ENCODE data around the gene AMD1.
A peak's percentile ranks its signal among the peaks of the same experiment; 100 is the strongest.
"Not testable (repeated sequence)": the region's sequence is repeated elsewhere in the genome, so short reads cannot be mapped to it uniquely, and the experiment has no call there.

The AMD1 gene

DNA sequence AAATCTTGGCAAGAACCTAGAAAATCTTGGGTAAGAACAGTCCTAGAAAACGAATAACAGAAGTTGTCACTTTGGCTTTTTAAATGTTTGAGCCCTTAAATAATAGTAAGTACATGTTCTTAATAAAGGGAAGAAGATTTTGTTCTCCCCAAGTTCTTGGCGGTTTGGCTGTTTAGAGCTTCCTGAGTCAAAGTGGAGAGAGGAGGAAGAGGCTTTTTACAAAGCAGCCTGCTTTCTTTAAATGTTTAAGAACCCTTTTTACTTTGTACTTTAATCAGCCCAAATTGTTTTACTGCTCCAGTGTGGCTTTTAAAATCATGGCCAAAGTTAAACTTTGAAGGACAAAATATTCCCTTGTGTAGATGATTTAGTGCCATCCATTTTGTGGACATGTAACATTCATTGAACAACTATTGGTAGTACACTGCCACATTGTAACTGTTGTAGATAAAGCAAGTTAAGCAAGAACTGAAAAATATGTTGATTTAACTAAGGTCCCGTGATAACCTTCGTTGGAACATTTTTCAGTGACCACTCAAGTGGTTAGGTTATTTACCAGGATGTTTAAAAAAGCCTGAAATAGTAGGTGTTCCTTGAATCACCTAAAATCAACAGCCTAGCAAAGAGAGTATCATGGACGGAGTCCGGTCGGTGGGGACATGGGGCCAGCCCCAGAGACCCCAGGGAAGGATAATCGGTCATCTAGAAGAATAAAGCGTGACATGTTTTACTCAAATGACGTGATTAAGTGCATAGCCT lies 2.4 kb downstream of the AMD1 start:
- peak overlapping the region; percentile 87 for H3K4me3 ChIP-seq (ENCODE audit: low read length)
- no peak for DNase-seq (ENCODE audit: low read depth, low spot score)

DNA sequence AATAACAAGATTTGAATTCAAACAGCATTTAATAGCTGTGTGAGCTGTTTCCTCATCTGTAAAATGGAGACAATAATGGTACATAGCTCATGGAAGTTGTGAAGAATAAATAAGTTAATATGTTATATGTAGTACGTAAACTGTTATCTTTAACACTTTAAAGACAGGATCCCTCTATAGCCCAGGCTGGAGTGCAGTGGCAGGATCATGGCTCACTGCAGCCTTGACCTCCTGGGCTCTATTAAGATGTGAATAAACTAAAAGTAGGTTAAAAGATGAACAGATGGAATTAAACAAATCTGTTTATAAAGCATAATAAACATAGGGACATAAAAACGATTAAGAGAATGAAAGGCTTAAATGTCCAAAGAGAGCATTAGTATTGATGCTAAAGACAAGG lies 3.0 kb downstream of the AMD1 start:
- no peak for DNase-seq (ENCODE audit: low read depth, low spot score)
- H3K4me3 ChIP-seq (ENCODE audit: low read length) = no peak overlapping the region

- no peak overlapping the region for H3K4me3 ChIP-seq (ENCODE audit: low read length)
- no peak for DNase-seq (ENCODE audit: low read depth, low spot score)
Observed at GRCh38 chr6:110878751-110879522, 4.4 kb downstream of the AMD1 start.

- H3K4me3 ChIP-seq (ENCODE audit: low read length) = no peak overlapping the region
- DNase-seq (ENCODE audit: low read depth, low spot score) = no peak
Observed at GRCh38 chr6:110880651-110881050, 6.1 kb downstream of the AMD1 start.

DNA sequence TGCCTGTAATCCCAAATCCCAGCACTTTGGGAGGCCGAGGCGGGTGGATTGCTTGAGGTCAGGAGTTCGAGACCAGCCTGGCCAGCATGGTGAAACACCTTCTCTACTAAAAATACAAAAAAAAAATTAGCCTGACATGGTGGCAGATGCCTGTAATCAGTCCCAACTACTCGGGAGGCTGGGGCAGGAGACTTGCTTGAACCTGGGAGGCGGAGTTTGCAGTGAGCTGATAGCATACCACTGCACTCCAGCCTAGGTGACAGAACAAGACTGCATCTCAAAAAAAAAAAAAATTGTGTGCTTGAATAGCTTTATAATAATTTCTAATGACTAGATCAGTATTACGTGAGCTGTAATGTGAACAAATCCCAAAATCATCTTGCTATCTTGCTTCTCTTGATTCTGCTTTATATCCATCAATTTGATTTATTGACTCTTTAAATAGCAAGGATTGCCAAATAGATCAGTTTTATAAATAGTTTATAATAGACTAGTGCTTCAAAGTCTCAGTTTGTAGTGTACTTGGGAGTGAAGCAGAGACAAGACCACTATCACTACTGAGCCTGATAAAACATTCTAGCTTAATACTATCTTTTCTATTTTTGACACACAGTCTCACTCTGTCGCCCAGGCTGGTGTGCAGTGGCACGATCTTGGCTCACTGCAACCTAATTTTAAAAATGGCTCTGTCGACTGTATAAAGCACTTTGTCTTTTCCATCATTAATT lies 7.1 kb downstream of the AMD1 start:
- no peak overlapping the region for H3K4me3 ChIP-seq (ENCODE audit: low read length)
- DNase-seq (ENCODE audit: low read depth, low spot score) = no peak

GRCh38 chr6:110882274-110882619 lies 7.7 kb downstream of the AMD1 start:
- no peak for DNase-seq (ENCODE audit: low read depth, low spot score)
- H3K4me3 ChIP-seq (ENCODE audit: low read length) = no peak overlapping the region

- H3K4me3 ChIP-seq (ENCODE audit: low read length) = no peak overlapping the region
- no peak for DNase-seq (ENCODE audit: low read depth, low spot score)
Observed at GRCh38 chr6:110882824-110883554, 8.4 kb downstream of the AMD1 start.

- H3K4me3 ChIP-seq (ENCODE audit: low read length) = no peak overlapping the region
Observed at GRCh38 chr6:110884321-110884720, 9.7 kb downstream of the AMD1 start.

GRCh38 chr6:110885526-110885925 lies 10.9 kb downstream of the AMD1 start:
- no peak overlapping the region for H3K4me3 ChIP-seq (ENCODE audit: low read length)
- no peak for DNase-seq (ENCODE audit: low read depth, low spot score)

More at GRCh38 chr6:110884321-110884720, 9.7 kb downstream of the AMD1 start:
- DNase-seq (ENCODE audit: low read depth, low spot score) = no peak

GRCh38 chr6:110886555-110887167 lies 12.1 kb downstream of the AMD1 start:
- no peak overlapping the region for H3K4me3 ChIP-seq (ENCODE audit: low read length)
- no peak for DNase-seq (ENCODE audit: low read depth, low spot score)

GRCh38 chr6:110890288-110890687 lies 15.7 kb downstream of the AMD1 start:
- no peak for DNase-seq (ENCODE audit: low read depth, low spot score)
- H3K4me3 ChIP-seq (ENCODE audit: low read length) = no peak overlapping the region

GRCh38 chr6:110895907-110896608 lies 21.5 kb downstream of the AMD1 start:
- no peak for DNase-seq (ENCODE audit: low read depth, low spot score)
- no peak overlapping the region for H3K4me3 ChIP-seq (ENCODE audit: low read length)

- H3K4me3 ChIP-seq (ENCODE audit: low read length) = no peak overlapping the region
- no peak for DNase-seq (ENCODE audit: low read depth, low spot score)
Observed at GRCh38 chr6:110897433-110897832, 22.8 kb downstream of the AMD1 start.

GRCh38 chr6:110898111-110898510 lies 23.5 kb downstream of the AMD1 start:
- DNase-seq (ENCODE audit: low read depth, low spot score) = no peak
- no peak overlapping the region for H3K4me3 ChIP-seq (ENCODE audit: low read length)

DNA sequence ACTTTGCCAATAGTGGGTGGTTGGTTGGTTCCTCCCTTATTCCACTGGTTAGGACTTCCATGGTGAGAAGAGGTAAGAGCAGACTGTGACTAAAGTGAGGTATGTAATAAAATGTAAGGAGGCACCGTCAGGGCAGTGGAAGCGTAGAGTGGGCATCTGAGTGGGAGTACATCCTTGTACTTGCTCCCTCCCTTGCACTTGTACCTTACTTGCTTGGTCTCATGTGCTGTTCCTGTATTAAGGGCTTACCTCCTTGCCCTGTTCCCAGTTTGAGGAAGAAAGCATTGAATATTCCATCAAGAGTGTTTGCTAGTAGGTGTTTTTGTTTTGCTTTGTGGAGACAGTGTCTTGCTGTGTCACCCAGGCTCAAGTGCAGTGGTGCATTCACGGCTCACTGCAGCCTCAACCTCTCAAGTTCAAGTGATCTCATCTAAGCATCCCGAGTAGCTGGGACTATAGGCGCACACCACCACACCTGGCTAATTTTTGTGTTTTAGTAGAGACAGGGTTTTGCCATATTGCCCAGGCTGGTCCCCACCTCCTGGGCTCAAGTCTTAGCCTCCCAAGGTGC lies 25.5 kb downstream of the AMD1 start:
- H3K4me3 ChIP-seq (ENCODE audit: low read length) = no peak overlapping the region
- DNase-seq (ENCODE audit: low read depth, low spot score) = no peak

DNA sequence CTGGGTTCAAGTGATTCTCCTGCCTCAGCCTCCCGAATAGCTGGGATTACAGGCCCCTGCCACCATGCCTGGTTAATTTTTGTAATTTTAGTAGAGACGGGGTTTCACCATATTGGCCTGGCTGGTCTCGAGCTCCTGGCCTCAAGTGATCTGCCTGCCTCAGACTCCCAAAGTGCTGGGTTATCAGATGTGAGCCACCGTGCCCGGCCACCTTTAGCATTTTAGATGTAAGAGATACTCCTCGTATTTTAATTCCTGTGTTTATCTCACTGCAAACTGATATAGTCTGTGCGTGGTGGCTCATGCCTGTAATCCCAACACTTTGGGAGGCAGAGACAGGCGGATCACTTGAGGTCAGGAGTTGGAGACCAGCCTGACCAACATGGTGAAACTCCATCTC lies 27.0 kb downstream of the AMD1 start:
- not testable (repeated sequence) for H3K4me3 ChIP-seq (ENCODE audit: low read length); DNase-seq (ENCODE audit: low read depth, low spot score)

DNA sequence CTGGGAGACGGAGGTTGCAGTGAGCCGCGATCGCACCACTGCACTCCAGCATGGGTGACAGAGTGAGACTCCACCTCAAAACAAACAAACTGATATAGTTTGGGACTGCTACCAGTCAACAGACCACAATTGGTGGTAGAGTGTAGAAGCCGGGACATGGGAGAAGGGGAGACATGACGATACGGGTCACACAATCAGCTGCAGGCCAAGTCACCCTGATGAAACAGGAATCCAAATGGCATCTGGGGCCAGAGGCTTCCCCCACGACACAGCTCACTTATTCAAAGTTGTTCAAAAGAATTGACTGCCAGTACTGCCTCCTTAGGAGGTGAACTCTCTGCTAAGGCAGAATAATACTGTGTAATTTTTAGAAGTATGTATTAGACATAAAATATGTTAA lies 27.5 kb downstream of the AMD1 start:
- no peak overlapping the region for H3K4me3 ChIP-seq (ENCODE audit: low read length)
- DNase-seq (ENCODE audit: low read depth, low spot score) = no peak

GRCh38 chr6:110906273-110906672 lies 31.7 kb downstream of the AMD1 start:
- H3K4me3 ChIP-seq (ENCODE audit: low read length); DNase-seq (ENCODE audit: low read depth, low spot score): not testable (repeated sequence)
